Measurements from ENCODE around the gene ACTG1. TPM values are rescaled to one million over a fixed set of nuclear protein-coding genes. Genes with fewer than 3 reads are reported as not detected.

Gene ACTG1
- total and polyA plus RNA-seq, 2 of the 4 experiments (the other 2 are of a cell fraction): 10,907 to 15,732 TPM

DNA sequence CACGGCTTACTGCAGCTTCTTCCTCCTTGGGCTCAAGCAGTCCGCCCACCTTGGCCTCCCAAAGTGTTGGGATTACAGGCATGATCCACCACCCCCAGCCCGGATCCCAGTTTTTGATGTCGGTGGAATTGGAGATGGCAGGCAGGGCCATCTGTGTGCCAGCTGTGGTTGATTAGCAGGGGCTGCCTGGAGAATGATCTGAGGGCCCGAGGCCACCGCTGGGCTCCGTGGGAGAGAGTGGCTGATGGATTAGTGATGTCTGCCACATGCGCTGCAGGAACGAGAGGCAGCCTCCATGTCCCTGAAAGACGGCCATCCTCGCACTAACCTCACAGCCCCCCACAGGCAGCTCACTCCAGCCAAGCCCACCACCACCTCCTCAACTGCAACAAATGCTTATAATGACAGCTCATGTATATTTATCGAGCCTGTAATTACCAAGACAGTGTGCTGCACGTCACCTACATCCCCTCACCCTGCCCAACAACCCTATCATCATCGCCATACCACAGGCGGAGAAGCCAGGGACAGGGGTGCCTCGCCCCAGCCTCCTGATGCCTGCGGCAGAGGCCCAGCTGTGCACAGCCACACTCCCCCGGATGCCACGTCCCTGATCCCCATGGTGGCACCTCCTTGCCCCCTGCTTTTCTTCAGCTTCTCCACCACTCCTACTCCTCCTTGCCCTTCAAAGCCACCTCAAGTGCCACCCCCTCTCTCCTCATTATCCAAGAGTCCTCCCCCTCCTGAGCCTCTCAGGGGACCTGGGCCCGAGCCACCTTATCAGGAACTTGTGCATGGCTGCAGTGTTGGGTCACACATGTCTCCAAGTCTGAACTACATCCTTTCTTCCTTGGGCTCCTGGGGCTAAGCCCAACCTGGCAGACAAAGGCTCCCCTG lies 33.2 kb downstream of the ACTG1 start:
- peaks cover 3% of the 10 kb centered on the region for H3K9me3 ChIP-seq (ENCODE audit: control insufficient read depth, insufficient read depth, low read length)
- no peak overlapping the region for H3K4me3 ChIP-seq (ENCODE audit: insufficient read depth, low read depth, low read length)
- H3K27me3 ChIP-seq (ENCODE audit: control insufficient read depth, insufficient read depth, low read length): no peaks in the 10 kb centered on the region; the same call in 1 of the 2 replicates
- no peaks in the 10 kb centered on the region for H4K20me1 ChIP-seq (ENCODE audit: insufficient read depth, low read length)
- 83% methylated on average over 7 of the region's 20 CpGs; no CpG with 5 or more reads in 1 of the 2 experiments for WGBS, 2 experiments (ENCODE audit: extremely low coverage in 2 of 2, insufficient read length in 1 of 2)
- no peak overlapping the region for H3K27ac ChIP-seq (ENCODE audit: insufficient read depth, low read length)
- H3K56ac ChIP-seq (ENCODE audit: extremely low read depth, insufficient read depth, low read length): no peak overlapping the region
- DNase-seq (no peak), ATAC-seq (ENCODE audit: low read depth) (no peak)
- 0 out of 3 replicates have a peak overlapping the region, but pooled peaks have one; percentile 43 for H2BK15ac ChIP-seq (ENCODE audit: low read depth, low read length)
- peak overlapping the region in 1 of 2 experiments; percentile 45; a peak in 1 of 4 replicates for H4K8ac ChIP-seq (ENCODE audit: low read depth in 2 of 2, low read length in 2 of 2)
- H4K5ac ChIP-seq (ENCODE audit: low read depth, low read length): no peak overlapping the region
- peaks cover 3% of the 10 kb centered on the region; the same call in 1 of the 2 replicates for H3K9me1 ChIP-seq (ENCODE audit: insufficient read depth, low read length)
- no TSS peak for BruUV-seq (replicated peaks)
- no peak overlapping the region for H2AK9ac ChIP-seq (replicated peaks; ENCODE audit: low read depth, low read length, poor library complexity)
- H3K18ac ChIP-seq (ENCODE audit: low read depth, low read length): no peak overlapping the region
- CTCF ChIA-PET: no interaction called here
- TF ChIP-seq, protein P1, sequence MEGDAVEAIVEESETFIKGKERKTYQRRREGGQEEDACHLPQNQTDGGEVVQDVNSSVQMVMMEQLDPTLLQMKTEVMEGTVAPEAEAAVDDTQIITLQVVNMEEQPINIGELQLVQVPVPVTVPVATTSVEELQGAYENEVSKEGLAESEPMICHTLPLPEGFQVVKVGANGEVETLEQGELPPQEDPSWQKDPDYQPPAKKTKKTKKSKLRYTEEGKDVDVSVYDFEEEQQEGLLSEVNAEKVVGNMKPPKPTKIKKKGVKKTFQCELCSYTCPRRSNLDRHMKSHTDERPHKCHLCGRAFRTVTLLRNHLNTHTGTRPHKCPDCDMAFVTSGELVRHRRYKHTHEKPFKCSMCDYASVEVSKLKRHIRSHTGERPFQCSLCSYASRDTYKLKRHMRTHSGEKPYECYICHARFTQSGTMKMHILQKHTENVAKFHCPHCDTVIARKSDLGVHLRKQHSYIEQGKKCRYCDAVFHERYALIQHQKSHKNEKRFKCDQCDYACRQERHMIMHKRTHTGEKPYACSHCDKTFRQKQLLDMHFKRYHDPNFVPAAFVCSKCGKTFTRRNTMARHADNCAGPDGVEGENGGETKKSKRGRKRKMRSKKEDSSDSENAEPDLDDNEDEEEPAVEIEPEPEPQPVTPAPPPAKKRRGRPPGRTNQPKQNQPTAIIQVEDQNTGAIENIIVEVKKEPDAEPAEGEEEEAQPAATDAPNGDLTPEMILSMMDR (conservative IDR thresholded peaks at IDR 0.05; ENCODE audit: low read depth, low read length): no peak
- TF ChIP-seq MXI1 (IDR thresholded peaks at IDR 0.05; ENCODE audit: borderline replicate concordance, low read depth, low read length): no peak
- TF ChIP-seq RCOR1 (IDR thresholded peaks at IDR 0.05; ENCODE audit: insufficient replicate concordance, low read length): no peak
- TF ChIP-seq NFE2L2 (IDR thresholded peaks at IDR 0.05; ENCODE audit: low read depth, low read length): no peak
- no peak for TF ChIP-seq MAZ (IDR thresholded peaks at IDR 0.05; ENCODE audit: borderline replicate concordance, low read depth, low read length)
- TF ChIP-seq BHLHE40 (IDR thresholded peaks at IDR 0.05; ENCODE audit: low read depth, low read length): no peak
- no peak for TF ChIP-seq SMC3 (IDR thresholded peaks at IDR 0.05; ENCODE audit: low read depth, low read length)
- TF ChIP-seq MAFK (IDR thresholded peaks at IDR 0.05; ENCODE audit: low read depth, low read length): no peak
- no peak for TF ChIP-seq CHD1 (IDR thresholded peaks at IDR 0.05; ENCODE audit: low read depth, low read length)
- no peak for TF ChIP-seq FOS (IDR thresholded peaks at IDR 0.05; ENCODE audit: low read depth, low read length)
- no peak for TF ChIP-seq CEBPB (IDR thresholded peaks at IDR 0.05; ENCODE audit: low read depth, low read length)
- H2AFZ ChIP-seq (replicated peaks; ENCODE audit: low read length, poor library complexity): peak overlapping the region; percentile 24
- H3K79me1 ChIP-seq (ENCODE audit: low read depth in 1 of 2, low read length in 2 of 2): no peaks in the 10 kb centered on the region
- H3K4me1 ChIP-seq (ENCODE audit: control insufficient read depth, insufficient read depth, low read length): peaks cover 10% of the 10 kb centered on the region
- no peaks in the 10 kb centered on the region for H3K36me3 ChIP-seq (ENCODE audit: control insufficient read depth, insufficient read depth, low read length)
- peak overlapping the region; percentile 24; the same call in 1 of the 2 replicates for H3K4ac ChIP-seq (ENCODE audit: low read depth, low read length)
- no peak overlapping the region for H3K4me2 ChIP-seq (ENCODE audit: low read depth, low read length)
- H2AK5ac ChIP-seq (ENCODE audit: low read depth, low read length): peak overlapping the region; percentile 46; the same call in 1 of the 2 replicates
- H4K91ac ChIP-seq (ENCODE audit: insufficient read depth, low read depth, low read length): no peak overlapping the region; the same call in 1 of the 2 replicates
- POLR2A ChIA-PET (ENCODE audit: unreplicated experiment): no interaction called here
- no peak overlapping the region for H3K9ac ChIP-seq (ENCODE audit: low read depth, low read length)
- no peak overlapping the region for H2BK5ac ChIP-seq (ENCODE audit: low read depth, low read length, poor library complexity, severe bottlenecking)
- no peak overlapping the region; the same call in 1 of the 2 replicates for H3K14ac ChIP-seq (replicated peaks; ENCODE audit: low read depth, low read length)
- 0 out of 2 replicates have a peak overlapping the region, but pooled peaks have one; percentile 27 for H2BK20ac ChIP-seq (ENCODE audit: low read depth, low read length)
- intact Hi-C loops (cut with micrococcal nuclease) (no loop called here), in situ Hi-C loops (cut with MboI; ENCODE audit: low sequenced_read_pairs) (loop anchor here (5.0 kb wide), 2 partner anchors 72 to 222 kb away; no protein-coding TSS in a partner anchor), dilution Hi-C loops (cut with HindIII; ENCODE audit: low sequenced_read_pairs, unreplicated experiment) (no loop called here)
- no peak overlapping the region for H2BK120ac ChIP-seq (ENCODE audit: low read depth, low read length)
- no peak overlapping the region; the same call in 1 of the 2 replicates for H3K23ac ChIP-seq (ENCODE audit: low read depth, low read length)
